ENCODE measurements around the gene RBM38.

RBM38 gene

DNA sequence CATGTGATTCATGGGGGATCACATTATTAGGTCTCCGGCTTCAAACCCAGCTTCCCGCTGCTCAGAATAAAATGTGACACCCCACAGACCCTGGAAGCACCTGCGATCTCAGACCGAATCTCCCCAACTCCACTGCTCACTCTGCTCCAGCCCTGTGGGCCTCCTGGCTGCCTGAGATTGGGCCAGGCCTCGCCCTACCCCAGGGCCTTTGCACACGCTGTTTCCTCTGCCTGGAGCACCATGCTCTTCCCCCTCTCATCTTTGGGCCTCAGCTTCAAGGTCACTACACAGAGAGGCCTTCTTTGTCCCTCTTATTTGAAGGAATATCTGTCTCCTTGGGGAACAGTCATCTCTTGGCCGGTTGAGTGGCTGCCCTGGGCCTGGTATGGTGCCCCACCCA lies 48.8 kb downstream of the RBM38 start:
- FAIRE-seq, result no peak

DNA sequence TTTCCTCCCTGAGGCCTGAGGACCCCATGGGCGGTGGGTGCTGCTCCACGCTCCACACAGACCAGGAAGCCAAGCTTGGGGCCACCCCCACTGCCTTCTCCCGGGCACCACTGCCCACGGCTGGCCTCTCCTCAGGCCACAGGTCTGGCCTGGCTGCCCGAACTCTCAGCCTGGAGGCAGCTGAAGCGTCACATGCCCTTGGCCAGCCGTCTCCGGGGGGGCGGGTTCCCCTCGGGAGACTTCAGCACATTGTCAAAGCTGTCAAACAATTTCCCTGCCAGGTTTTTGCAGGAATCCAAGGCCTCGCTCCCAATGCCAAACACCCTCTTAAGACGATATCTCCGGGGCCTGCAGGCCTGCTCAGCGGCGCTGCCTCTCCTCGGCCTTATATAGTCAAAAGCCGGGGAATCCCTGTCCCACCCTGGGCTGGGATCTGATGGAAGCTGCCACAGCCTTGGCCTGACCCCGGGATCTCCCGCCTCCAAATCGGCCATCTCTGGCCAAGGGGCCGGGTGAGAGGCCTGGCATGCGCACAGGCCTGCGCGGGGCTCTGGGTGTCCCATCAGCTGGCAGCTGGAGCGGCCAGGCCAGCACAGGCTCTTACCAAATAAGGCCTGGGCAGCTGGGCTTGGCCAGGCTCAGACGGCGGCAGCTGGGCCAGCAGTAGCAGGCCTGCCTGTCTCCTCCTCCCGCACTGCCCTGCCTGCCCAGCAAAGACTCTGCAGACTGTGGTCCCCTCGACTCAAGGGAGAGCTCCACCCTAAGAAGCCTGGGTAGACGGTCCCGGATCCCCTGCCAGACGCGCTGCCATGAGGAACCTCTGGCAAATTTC lies 49.7 kb downstream of the RBM38 start:
- FAIRE-seq, result no peak

GRCh38 chr20:57441510-57442154 lies 50.4 kb downstream of the RBM38 start:
- FAIRE-seq, result no peak

DNA sequence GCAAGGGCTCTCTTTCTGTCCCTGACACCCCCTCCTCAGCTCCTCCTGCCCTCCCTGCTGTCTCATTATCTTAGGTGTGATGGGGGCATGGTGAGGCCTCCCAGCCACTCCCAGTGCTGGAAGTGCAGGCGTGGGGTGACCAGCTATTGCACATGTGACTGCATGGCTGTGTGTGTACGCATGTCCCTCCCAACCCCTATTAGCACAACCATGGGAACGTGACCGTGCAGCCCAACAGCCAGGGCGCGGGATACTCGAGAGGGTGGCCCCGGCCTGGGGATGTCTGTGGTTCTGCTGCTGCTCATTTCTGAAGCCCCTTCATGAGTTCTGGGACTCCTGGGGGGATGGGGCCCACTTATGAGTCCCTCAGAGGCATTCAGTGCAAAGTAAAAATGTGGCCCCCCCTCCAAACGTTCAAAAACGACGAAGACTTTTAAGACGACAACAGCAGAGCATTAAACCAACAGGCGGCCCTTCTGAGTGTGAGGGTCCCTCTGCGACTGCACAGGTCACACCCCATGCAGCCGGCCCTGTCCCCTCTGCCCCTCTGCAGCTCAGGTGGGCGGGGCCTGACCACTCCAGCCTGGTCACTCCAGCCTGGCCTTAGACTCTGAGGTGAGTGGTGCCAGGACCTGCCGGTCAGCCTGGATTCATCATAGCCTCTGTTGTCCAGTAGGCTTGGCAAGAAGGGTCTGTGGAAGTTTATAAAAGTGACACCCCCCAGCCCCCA lies 51.1 kb downstream of the RBM38 start:
- no peak for FAIRE-seq

DNA sequence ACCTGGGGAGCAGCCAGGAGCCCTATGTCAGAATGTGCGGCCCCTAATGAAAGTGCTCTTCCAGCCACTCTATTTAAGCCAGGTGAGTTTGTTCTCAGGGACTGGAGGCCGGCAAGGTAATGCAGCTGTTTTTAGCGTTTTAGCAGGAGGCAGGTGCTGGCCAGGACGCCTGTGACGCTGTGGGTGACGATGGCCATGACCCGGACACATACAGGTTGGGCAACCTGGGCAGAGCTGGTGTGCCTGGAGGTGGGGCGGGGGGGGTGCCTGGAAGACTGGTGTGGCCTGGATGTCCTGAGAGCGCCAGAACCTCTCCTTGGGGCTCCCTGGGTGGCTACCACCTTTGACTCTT lies 51.7 kb downstream of the RBM38 start:
- FAIRE-seq, result no peak

DNA sequence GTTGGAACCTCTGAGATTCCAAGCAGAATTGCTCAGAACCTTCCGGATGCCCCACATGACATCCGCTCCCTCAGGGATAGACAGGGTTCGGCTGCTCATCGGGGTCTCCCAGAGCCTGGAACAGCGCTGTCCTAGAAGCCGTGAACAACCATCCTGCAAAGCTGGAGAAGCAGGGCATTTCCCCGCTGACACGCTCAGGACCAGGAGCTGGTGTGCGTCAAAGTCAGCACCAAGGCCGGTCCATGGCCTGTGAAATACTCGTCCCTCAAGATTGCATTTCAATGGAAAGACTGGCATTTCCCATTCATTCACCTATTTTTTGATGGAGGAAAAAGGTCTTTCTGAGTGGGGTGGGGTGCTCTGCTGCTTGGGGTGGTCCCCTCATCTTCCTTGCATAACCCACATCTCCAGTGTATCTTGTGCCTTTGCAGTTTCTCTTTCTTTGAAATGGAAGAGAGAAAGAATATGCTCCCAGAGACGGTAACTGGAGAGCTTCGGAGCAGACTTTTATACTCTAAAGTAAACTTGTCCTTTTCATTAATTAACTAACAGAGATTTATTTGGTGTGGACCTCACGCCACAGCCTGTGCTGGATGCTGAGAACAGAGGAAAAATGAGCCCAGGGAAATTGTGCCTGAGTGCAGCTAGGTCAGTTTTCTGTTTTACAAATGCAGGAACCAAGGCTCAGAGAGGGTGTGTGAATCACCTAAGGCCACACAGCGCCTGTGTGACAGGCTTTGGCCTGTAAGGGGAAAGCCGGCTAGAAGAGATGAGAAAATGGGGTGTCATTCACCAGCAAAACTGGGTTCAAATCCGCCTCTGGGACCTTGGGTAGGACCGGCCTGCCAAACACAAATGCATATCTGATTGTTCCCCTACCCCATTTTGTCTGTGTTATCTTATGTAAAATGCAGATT lies 52.4 kb downstream of the RBM38 start:
- FAIRE-seq, result no peak

DNA sequence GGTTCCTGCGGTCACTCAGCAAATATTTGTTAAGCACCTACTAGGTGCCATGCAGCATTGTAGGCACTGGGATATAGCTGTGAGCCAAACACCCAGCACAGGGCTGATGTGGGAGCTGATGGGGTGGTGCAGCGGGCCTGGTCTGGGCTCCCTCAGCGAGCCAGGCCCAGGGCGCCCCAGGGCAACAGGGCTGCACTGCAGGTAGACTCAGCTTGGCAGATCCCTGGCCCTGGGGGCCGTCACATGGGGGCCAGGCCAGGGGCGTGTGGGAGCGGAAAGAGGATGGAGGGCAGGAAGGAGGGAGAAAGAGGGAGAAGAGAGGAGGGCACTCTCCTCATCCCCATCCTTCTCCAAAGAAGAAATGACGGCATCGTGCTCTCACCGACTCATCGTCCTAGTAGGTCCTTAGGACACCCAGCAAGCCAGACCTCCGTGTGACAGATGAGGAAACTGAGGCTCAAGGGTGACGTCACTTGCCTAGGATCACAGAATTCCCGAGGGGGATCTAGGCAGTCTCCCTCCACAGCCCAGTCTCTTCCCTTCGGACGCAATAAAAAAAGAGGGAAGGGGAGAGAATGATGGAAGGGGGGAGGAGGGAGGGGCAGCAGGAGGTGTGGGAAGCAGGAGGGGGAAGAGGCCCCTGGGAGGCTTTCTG lies 53.3 kb downstream of the RBM38 start:
- no peak for FAIRE-seq

GRCh38 chr20:57445298-57445697 lies 54.1 kb downstream of the RBM38 start:
- no peak for FAIRE-seq

DNA sequence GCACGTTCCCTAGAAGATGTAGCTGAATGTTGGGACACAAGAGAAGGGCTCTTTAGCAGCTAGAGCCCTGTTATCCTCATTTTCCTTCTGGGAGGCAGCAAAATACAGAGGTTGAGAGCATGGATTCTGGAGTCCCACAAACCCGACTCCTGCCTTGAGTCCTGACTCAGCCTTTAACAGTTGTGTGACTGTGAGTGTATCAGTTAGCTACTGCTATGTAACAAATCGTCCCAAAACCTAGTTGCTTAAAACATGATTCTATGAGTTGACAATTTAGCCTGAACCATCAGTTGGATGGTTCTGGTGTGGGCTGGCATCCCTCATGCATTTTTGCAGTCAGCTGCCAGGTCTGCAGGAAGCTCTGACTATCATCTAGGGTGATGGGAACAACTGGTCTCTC lies 54.6 kb downstream of the RBM38 start:
- no peak for FAIRE-seq

DNA sequence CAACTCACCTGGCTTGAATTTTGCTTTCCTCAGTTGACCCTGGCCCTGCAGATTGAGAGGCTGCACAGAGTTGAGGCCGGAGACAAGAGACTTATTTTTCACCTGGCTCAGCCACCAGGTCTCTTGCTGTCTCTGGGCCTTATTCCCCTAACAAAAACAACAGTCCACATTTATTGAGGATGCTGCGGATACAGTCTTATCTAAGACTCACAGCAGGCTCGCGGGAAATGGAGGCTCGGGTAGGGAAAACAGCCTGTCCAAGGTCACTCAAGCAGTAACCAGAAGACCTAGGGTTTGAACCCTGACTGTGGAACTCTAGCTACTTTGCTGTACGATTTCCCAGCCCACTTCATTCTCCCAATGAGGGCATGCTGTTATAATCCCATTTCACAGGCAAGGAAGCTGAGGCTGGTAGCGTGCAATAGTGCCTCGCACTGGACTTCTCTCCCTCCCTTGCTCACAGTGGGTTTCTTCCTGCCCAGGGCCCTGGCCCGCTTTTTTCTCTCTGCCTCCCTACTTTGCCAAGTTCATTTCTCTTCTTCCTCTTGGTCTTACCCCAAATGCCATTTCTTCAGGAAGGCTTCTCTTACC lies 57.7 kb downstream of the RBM38 start:
- FAIRE-seq, result no peak

- FAIRE-seq, result no peak
Measured at GRCh38 chr20:57449398-57450354, 58.5 kb downstream of the RBM38 start.

GRCh38 chr20:57450419-57450818 lies 59.2 kb downstream of the RBM38 start:
- FAIRE-seq, result no peak

DNA sequence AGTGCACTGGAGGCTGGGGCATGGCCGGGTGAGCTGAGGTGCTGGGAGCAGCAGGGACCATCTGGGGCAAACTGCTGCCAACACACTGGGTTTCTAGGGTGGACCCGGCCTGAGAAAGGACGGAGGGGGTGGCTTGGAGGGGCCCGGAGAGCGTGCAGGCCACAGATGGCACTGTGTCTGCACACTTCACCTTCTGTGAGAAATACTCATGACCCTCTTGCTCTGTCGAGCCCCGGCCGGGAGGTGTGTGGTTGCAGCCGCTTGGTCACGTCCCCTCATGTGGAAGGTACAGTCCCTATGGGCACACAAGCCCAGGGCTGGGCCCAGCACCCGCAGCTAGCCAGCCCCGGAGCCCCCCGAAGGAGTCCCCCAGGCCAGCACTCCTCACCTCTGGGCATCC lies 59.7 kb downstream of the RBM38 start:
- no peak for FAIRE-seq

- no peak for FAIRE-seq
Measured at GRCh38 chr20:57451431-57451794, 60.2 kb downstream of the RBM38 start.

DNA sequence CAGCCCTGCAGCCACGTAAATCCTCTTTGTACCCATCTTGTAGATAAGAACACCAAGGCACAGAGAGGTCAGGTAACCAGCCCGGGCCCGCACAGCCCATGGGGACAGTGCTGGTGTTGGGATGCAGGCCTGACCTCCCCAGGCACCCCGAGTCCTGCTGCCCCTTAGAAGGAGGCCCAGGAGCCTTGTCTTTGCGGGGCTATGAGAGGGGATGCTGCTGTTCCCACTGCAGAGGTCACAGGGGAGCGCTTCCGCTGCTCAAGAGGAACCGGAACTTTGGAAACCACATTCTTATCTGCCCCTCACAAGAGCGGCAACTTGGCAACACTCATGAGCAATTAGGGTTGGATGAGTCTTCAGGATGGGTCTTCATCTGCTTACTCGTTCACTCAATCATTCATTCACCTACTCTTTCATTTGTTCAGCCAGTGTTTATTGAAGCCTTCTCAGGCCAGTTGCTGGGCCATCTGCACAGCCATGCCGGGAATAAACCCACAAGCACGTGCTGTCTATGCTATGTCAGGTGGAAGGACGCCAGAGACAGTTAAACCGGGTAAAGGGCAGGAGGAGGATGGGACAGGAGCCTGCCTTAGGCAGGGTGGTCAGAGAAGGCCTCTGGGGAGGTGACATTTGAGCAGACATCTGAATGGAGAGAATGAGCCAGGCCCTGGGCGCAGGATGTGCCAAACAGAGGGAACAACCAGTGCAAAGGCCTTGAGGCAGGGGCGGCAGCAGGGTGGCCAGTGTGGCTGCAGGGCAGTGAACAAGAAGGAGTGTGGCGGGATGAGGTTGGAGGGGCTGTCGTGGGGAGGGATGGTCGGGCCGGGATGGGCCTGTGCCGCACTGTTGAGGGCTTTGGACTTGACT lies 60.8 kb downstream of the RBM38 start:
- no peak for FAIRE-seq

GRCh38 chr20:57455386-57455785 lies 64.2 kb downstream of the RBM38 start:
- FAIRE-seq, result no peak

- FAIRE-seq, result no peak
Measured at GRCh38 chr20:57456116-57456515, 64.9 kb downstream of the RBM38 start.

- no peak for FAIRE-seq
Measured at GRCh38 chr20:57457243-57458095, 66.3 kb downstream of the RBM38 start.

All from TTC549 (cell line).